DOHH2 (cell line): ENCODE measurements around the gene DGKZ.

Experiments
- EZH2phosphoT487 ChIP-seq: fragments of 200-600 bp; sonication (generic); IDR thresholded peaks from 2 replicates; pipeline ENCODE4 v1.6.1; 2017; ENCODE audit warnings: borderline replicate concordance, mild to moderate bottlenecking, antibody characterized with exemption, low read length, moderate library complexity, mixed read lengths
- TF ChIP-seq, protein P1 (sequence below): fragments of 200-600 bp; sonication (generic); IDR thresholded peaks from one replicate; pipeline ENCODE4 v1.5.1; 2014; ENCODE audit warnings: antibody characterized with exemption, mild to moderate bottlenecking, low read depth, low read length; ENCODE audit not compliant: poor library complexity, severe bottlenecking

DNA sequence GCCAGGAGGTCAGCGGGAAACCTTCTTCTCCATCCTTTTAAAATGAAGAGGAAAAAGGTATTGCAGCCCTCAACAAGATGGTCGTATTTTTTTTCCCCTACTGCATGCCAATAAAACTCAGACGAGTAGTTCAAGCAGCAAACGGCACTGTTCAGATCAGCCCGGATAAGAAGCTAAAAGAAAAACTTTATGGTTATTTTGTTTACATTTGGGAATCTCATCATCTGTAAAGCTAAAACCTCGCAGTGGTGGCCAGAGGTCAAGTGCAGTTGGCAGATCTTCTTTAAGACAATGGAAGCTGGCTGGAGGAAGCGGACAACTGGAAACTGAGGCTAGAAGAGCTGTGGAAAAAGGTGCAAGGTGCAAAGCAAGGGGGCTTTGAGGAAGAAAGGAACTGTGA, 75.3 kb downstream of the DGKZ start:
- TF ChIP-seq, protein P1, sequence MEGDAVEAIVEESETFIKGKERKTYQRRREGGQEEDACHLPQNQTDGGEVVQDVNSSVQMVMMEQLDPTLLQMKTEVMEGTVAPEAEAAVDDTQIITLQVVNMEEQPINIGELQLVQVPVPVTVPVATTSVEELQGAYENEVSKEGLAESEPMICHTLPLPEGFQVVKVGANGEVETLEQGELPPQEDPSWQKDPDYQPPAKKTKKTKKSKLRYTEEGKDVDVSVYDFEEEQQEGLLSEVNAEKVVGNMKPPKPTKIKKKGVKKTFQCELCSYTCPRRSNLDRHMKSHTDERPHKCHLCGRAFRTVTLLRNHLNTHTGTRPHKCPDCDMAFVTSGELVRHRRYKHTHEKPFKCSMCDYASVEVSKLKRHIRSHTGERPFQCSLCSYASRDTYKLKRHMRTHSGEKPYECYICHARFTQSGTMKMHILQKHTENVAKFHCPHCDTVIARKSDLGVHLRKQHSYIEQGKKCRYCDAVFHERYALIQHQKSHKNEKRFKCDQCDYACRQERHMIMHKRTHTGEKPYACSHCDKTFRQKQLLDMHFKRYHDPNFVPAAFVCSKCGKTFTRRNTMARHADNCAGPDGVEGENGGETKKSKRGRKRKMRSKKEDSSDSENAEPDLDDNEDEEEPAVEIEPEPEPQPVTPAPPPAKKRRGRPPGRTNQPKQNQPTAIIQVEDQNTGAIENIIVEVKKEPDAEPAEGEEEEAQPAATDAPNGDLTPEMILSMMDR: no peak
- no peak for TF ChIP-seq EZH2phosphoT487
